Measurements from ENCODE around the gene ZSWIM7.

ZSWIM7 gene

GRCh38 chr17:15941781-15942180 lies 57.7 kb downstream of the ZSWIM7 start:
- TF ChIP-seq REST (IDR thresholded peaks at IDR 0.05; ENCODE audit: insufficient read depth in 1 of 2, low read depth in 2 of 2, low read length in 2 of 2) (no peak), TAF1 (IDR thresholded peaks at IDR 0.05; ENCODE audit: borderline replicate concordance, insufficient read depth, low read length) (no peak), POLR2AphosphoS5 (IDR thresholded peaks at IDR 0.05; ENCODE audit: low read depth, low read length) (no peak), FOXP2 (optimal IDR thresholded peaks at IDR 0.05; ENCODE audit: borderline replicate concordance, extremely low read depth, extremely low read length, insufficient read depth) (no peak), SIN3A (IDR thresholded peaks at IDR 0.05; ENCODE audit: borderline replicate concordance, insufficient read depth, low read length) (no peak)

- no peak for TF ChIP-seq REST (IDR thresholded peaks at IDR 0.05; ENCODE audit: insufficient read depth in 1 of 2, low read depth in 2 of 2, low read length in 2 of 2)
- no peak for TF ChIP-seq TAF1 (IDR thresholded peaks at IDR 0.05; ENCODE audit: borderline replicate concordance, insufficient read depth, low read length)
- TF ChIP-seq POLR2AphosphoS5 (IDR thresholded peaks at IDR 0.05; ENCODE audit: low read depth, low read length): no peak
- TF ChIP-seq FOXP2 (optimal IDR thresholded peaks at IDR 0.05; ENCODE audit: borderline replicate concordance, extremely low read depth, extremely low read length, insufficient read depth): no peak
- TF ChIP-seq SIN3A (IDR thresholded peaks at IDR 0.05; ENCODE audit: borderline replicate concordance, insufficient read depth, low read length): no peak
Observed at GRCh38 chr17:15935891-15936290, 63.6 kb downstream of the ZSWIM7 start.

GRCh38 chr17:15934866-15935265 lies 64.6 kb downstream of the ZSWIM7 start:
- TF ChIP-seq REST (IDR thresholded peaks at IDR 0.05; ENCODE audit: insufficient read depth in 1 of 2, low read depth in 2 of 2, low read length in 2 of 2): no peak
- no peak for TF ChIP-seq POLR2AphosphoS5 (IDR thresholded peaks at IDR 0.05; ENCODE audit: low read depth, low read length)
- no peak for TF ChIP-seq SIN3A (IDR thresholded peaks at IDR 0.05; ENCODE audit: borderline replicate concordance, insufficient read depth, low read length)
- TF ChIP-seq TAF1 (IDR thresholded peaks at IDR 0.05; ENCODE audit: borderline replicate concordance, insufficient read depth, low read length): no peak
- no peak for TF ChIP-seq FOXP2 (optimal IDR thresholded peaks at IDR 0.05; ENCODE audit: borderline replicate concordance, extremely low read depth, extremely low read length, insufficient read depth)

- TF ChIP-seq TAF1 (IDR thresholded peaks at IDR 0.05; ENCODE audit: borderline replicate concordance, insufficient read depth, low read length) (no peak), REST (IDR thresholded peaks at IDR 0.05; ENCODE audit: insufficient read depth in 1 of 2, low read depth in 2 of 2, low read length in 2 of 2) (no peak), SIN3A (IDR thresholded peaks at IDR 0.05; ENCODE audit: borderline replicate concordance, insufficient read depth, low read length) (no peak), POLR2AphosphoS5 (IDR thresholded peaks at IDR 0.05; ENCODE audit: low read depth, low read length) (no peak), FOXP2 (optimal IDR thresholded peaks at IDR 0.05; ENCODE audit: borderline replicate concordance, extremely low read depth, extremely low read length, insufficient read depth) (no peak)
Observed at GRCh38 chr17:15931394-15931793, 68.1 kb downstream of the ZSWIM7 start.

GRCh38 chr17:15930426-15930825 lies 69.1 kb downstream of the ZSWIM7 start:
- TF ChIP-seq FOXP2 (optimal IDR thresholded peaks at IDR 0.05; ENCODE audit: borderline replicate concordance, extremely low read depth, extremely low read length, insufficient read depth): no peak
- no peak for TF ChIP-seq REST (IDR thresholded peaks at IDR 0.05; ENCODE audit: insufficient read depth in 1 of 2, low read depth in 2 of 2, low read length in 2 of 2)
- TF ChIP-seq SIN3A (IDR thresholded peaks at IDR 0.05; ENCODE audit: borderline replicate concordance, insufficient read depth, low read length): no peak
- TF ChIP-seq POLR2AphosphoS5 (IDR thresholded peaks at IDR 0.05; ENCODE audit: low read depth, low read length): no peak
- TF ChIP-seq TAF1 (IDR thresholded peaks at IDR 0.05; ENCODE audit: borderline replicate concordance, insufficient read depth, low read length): no peak
